Amygdala (tissue), 56 donors: ENCODE data around the gene EPHA7.
A peak's percentile ranks its signal among the peaks of the same experiment; 100 is the strongest.

Source experiments
- DNase-seq, 56 donors: peaks; one replicate each; lab custom pipeline; 2025; lab: John Stamatoyannopoulos, UW

EPHA7 gene

DNA sequence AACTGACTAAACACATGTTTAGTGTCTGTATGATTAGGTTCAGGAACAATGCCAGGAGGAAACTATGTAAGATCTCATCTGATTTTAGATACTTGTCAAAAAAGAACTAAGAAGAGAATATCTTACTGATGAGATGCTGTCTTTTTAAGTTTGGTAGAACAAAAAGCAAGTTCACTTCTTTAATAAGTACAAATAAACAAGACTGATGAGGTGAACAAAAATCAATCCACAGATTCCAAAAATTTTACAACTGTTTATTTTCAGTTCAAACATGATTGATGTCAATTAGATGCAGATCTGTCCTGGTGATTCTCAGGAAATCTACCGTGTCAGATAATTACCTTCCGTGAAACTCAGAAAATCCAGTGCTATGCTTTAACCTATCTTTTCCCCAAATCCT lies 24.9 kb downstream of the EPHA7 start:
- DNase-seq, result no peak

DNA sequence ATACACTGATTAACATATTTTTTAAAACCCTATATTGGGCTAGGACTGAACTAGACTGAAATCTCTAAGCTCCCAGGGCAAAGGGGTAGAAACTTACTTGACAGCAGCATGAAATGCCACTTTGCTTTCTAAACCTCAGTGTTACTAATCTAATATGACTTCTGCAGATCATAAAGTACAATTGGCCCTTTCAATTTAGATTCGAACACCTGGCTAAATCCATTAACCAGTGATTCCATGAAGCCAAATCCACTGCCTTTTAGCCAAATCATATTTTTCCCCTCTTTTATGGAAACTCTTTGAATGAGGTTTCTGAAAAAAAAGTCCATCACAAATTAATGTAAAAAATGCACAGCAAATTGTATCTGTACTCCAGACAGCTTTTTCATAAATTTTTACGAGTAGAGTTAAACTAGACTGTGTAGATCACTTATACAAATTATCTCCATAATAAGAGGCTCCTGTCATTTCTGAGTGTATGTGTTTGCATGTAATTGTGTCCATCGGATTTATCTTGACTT lies 25.7 kb downstream of the EPHA7 start:
- no peak for DNase-seq

DNA sequence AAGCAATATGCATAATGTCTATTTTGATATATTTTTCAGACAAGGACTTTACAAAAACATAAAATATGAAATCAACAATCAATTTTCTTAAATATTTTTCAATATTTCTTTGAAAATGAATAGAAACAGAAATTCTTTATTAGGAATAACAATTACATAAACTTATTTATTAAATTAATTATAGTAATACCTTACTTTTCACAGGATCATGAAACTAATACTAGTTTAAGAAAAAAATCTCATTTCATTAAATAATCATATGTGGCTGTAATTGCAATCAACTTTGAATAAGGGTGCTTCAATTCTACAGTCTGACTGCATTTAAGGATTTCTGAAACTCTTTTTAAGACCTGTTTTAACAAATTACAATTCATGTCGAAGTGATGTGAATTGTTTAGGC lies 26.6 kb downstream of the EPHA7 start:
- DNase-seq, result no peak

DNA sequence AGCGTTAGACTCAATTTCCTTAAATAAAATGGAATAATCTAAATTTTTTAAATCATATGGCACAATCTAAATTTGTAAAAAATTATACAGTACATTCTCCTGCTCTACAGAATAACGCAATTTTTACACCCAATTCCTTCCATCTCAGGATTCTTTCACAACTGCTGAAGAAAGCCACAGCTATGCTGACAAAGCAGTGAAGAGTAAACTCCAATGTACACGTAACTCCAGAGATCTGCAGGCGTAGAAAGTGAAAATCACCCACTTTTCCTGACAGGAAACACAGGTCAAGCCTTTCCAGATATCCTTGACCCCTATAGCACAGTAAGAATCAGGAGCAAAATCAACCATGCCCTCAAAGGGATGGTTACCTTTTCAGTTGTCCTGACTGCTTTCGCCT lies 27.4 kb downstream of the EPHA7 start:
- no peak for DNase-seq

DNA sequence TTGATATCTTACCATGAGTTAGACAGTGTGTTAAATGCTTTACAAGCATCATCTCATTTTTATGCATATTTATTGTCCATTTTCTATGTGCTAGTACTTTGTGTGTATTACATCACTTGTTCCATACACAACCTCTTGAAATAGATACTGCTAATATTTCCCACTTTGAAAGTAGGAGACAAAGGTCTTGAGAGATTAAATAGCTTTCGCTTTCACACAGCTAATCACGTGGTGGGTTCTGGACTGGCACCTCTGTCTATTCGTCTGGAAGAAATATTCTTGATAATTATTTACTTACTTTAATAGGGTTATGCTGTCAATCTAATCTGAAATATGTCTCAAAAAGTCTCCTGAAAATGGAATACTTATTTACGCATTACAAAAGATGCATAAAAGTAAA lies 30.2 kb downstream of the EPHA7 start:
- DNase-seq, result no peak

DNA sequence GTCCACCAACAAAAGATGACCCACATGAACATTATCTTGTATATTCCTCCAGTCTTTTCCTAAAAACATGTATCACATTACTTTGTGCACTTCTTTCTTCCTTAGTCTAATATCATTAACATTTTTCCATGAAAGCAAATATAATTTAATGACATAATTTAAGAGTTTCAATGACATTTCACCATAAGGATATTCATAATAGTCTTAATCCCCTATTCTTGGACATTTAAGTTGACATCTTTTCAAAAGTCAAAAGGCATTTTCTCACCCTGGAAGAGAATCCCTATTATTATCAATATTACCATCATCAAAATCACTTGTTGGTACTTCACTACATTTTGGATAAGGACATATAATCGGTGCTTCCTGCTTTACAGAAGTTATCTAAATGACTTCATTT lies 31.3 kb downstream of the EPHA7 start:
- no peak for DNase-seq

DNA sequence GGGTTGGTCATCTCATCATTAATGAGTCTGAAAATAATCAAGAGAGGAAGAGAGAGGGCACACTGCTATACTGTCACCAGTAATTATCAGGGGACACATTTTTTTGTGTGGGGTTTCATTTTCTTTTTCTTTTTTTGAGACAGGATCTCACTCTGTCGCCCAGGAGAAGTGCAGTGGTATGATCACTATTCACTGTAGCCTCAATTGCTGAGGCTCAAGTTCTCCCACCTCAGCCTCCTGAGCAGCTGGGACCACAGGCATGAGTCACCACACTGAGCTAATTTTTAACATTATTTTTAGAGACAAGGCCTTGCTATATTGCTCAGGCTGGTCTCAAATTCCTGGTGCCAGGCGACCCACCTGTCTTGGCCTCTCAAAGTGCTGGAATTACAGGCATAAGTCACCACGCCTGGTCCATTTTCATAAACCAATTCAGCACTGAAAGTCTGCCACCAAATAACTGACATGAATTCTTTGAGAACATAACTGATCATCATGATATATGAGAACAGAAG lies 43.3 kb downstream of the EPHA7 start:
- DNase-seq, result no peak

DNA sequence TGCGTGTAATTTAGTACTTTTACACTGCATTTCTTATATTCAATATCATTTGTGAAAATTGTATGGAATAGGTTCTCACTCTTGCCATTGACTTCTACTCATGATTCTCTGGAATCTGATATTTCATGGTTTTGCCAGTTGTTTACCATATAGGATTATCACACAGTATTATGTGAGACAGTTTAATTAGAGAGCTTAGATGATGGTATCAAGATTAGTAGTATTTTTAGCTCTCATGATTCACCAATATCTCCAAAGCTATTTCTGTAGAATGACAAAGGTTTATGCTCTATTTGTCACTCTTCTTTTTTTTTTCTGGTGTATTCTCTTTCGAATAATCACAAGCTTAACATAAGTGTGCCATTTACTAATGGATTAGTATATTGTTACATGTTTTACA lies 45.9 kb downstream of the EPHA7 start:
- no peak for DNase-seq

DNA sequence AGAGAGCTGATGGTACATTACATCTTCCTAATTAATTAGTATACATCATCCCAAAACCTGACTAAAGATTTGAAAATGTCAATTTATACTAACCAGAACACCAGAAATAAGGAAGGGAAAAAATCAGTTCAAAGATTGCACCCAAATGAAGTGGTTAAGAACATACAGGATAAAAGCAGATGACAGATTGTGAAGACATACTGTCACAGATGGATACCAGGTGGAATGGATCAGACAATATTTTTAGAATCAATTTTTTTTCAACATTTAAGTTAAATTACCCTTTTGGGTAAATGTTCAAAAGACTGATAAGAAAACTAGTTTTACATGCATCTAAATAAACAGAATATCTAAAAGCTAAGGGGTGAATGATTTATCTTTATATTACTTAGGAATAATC lies 47.6 kb downstream of the EPHA7 start:
- DNase-seq, result no peak

DNA sequence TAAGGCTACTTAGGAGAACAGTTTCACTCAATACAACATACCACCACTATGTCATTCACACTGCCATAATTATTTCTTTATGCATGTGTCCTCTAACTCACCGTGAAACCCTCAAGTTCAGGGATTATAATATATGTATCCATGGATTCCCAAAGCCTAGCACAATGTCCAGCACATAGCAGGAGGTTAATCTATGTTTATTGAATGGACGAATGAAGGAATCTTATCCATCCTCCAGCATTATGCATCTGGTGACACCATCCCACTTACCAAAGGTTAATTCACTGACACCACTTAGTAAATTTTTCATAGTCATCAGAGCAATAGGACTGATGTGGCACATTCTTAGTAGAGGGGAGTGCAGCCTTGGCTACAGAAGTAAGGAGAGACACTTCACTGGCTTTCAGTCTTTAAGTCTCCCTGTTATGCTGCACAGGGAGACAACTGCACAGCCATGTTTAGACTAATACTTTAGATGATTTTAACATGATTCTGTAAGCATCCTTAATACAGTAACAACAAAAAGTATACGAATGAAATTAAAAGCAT lies 49.7 kb downstream of the EPHA7 start:
- DNase-seq, result no peak

DNA sequence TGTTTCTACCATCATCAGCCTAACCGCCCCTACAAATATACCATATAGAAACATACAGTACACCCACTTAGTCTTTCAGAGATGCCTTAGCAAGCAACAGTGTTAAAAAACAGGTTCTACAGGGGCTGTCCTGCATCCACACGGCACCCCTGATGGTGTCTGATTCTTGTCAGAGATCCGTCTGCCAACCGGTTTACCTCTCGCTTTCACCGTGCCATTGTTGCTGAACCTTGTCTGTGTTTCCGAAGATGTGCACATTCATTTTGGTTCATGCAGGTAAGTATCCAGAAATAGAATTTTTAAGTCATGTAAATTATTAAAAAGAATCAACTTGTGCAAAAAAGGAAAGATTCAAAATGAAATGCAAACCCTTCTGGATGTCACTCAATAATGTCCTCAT lies 52.9 kb downstream of the EPHA7 start:
- no peak for DNase-seq

DNA sequence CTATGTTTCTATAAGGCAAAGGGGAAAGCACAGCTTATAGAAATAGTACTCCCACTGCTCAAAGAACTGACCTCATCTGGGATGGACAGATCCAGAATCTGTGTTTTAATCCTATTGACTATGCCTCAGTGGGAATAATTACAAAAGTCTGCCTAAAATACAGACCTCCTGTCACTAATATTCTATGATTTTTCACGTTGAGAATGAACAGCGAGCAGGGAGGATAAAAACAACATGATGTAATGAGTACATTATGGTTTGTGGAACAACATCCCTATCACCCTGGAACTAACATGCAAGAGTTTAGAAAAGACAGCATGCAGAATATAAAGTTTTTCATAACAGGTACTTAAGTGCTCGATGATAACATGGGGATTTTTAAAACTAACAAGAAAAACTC lies 53.9 kb downstream of the EPHA7 start:
- no peak for DNase-seq

DNA sequence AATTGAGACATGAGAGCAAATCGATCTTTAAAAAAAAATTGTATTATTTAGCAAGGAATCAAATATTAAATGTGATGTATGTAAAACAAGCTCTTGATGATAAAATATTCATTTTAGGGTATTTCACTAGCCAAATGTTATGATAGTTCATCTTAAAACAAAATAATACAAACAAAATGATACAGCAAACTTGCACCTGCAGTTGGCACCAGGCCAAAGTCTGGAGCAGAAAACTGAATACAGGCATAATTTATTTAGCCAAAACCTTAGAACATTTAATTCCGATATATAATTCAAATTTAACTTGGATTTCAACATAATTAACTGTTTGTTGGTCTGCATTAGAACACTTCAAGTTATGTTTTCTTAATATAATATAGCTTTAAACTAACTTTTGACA lies 60.9 kb downstream of the EPHA7 start:
- peak in 1 of 56 donors; percentile 0 for DNase-seq

DNA sequence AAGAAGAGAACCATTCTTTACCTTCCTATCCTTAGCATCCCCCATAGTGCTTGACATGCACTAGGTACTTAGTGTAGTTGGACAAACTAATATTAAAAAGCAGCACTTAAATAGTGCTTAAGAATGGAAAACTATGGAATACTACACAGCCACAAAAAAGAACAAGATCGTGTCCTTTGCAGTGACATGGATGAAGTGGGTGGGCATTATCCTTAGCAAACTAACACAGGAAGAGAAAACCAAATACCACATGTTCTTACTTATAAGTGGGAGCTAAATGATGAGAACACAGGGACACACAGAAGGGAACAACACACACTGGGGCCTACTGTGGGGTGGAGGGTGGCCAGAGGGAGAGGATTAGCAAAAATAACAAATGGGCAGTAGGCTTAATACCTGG lies 66.8 kb downstream of the EPHA7 start:
- DNase-seq, result no peak

DNA sequence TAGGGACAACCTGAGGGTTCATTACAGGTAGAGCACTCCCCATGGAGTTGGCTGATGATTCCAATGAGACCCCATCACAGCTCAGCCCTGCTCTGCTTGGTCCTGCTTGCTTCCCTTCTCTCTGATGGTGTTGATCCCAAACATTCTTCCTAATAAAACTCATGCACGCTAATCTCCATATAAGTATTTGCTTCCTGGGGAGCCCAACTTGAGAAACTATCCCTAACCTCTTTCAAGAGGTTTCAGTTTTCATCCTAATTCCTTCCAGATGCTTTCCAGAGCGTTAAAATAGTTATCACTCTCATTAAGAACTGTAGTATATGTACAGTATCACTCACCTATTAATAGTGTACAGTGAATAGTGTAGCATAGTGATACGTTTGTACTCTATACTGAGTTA lies 68.1 kb downstream of the EPHA7 start:
- DNase-seq, result no peak

DNA sequence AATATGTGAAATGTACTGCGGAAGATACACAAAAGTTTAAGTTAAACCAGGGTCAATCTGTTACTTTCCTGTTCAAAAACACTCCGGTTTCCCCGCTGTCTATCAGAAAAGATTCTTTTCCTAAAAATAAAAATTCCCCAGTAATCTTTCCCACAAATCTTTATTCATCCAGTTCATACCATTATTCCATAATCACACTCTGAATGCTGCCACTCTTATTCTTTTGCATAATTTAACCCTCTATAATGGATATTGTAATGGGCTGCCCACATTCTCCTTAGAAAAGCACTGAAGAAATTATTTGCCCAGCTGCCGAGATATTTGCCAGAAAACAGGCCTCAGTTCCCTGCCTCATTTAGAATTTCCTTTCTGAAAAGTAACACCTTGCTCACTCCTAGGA lies 68.6 kb downstream of the EPHA7 start:
- DNase-seq, result no peak

DNA sequence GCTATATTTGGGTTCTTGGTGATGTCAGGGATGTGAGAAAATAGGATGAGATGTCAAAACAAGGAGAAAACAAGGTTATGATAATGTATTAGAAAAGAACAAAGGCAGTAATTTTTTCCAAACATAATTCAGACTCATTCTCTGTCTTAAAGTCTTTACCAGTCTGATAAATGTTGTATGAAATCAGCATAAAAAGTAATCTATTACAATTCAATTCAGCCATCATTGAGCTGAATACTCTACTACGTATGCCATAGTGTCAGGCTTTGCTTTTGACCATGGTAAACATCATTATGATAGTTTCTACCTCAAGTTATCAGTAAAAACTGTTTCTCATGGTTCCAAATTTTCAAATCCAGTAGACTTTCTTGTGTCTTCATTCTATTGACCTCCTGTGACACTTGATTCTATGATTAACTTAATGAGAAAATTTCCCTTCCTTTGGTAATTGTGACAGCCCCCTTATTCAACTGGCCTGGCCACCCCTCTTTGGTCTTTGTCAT lies 75.0 kb downstream of the EPHA7 start:
- no peak for DNase-seq

DNA sequence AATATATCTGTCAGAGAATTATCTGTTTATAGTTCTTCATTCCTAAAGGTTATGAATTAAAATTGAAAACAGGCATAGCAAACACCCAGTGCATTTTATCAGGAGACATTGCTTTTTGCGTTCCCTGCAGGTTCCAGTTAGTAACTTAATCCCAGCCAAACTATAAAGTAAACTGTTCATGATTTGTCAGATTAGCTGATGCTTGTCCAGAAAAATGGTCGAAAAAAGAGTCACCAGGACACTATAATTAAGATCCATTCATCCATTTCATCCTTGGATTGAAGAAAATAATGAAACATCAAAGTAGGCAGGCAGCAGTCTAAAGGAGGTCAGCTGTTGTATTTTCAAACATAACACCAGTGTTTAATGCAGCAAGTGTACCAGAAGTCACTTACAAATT lies 75.9 kb downstream of the EPHA7 start:
- DNase-seq, result no peak

DNA sequence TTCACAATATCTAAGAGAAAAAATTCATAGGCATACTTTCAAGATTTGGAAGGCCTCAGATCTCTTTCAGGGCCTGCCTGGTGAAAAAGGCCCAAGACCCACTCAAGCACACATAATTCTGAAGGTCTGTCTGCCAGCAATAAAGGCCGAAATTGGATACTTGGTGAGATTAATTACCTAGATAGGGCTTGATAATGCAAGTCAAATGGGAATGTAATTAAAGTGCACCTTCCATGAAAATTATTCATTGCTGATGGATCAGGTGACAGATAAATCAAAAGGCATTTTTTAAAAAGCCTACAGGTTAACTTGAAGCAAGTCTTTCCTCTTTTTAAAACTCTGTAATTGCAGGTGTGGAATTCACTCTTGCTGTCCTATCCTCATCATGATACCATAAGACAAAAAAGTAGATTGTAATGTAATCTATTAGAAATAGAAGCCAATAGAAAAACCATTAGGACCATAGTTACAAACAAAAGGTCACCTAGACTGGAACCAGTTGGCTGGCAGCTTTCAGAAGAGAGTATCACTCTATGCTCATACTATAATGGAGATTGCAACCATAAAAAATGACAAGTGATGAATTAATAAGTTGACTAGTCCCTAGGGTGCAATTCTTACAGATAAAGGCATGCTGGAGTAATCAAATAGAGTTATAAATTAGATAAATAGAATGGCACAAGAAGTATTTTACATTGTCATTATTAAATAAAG lies 77.3 kb downstream of the EPHA7 start:
- DNase-seq, result no peak

DNA sequence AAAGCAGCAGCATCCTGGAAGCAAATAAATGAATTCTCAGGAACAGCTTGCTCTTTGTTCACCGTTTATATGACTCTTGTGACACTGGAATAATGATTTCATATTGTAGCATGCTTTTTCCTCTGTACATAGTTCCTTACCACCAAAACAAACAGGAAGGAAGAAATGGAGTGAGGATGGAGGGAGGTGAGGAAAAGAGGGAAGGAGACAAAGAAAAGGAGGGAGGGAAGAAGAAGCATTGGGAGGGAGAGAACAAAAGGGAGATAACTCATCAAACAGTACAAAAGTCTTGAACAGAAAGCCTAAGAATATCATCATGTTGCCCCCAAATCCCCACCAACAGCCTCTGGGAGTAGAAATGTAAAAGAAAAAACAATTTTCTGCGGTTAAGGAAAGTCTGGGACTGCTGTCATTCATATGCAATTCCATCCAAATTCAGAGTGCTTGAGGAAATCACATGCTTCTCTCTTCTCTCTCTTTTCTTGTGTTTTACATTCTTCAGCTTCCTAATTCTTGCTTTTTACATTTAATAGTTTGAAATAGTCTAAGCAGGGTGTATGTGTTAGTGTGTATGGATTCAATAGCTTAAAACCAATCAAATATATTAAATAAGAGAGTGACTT lies 81.5 kb downstream of the EPHA7 start:
- DNase-seq, result no peak

DNA sequence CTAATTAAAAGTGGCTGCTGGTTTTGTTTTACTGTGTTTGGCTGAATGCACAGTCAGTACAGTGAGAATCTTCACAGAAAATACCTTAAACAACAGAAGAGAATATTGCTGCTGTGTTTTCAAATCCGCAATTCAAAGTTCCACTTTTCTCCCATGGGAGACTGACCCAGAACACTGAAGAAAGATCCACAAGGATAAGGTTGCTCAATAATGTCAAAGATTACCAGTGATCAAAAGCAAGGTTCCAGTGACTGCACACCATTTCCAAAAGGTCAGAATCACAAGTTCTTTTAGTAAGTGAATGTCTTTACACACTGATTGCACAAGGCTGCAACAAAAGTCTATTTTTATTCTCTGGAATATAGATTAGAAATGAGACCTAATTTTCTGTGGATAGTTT lies 82.3 kb downstream of the EPHA7 start:
- DNase-seq, result no peak
